Pancreas (tissue), 10 donors: ENCODE data around the gene PDE4B. TPM values are rescaled to one million over a fixed set of nuclear protein-coding genes. Genes with fewer than 3 reads are reported as not detected.
A peak's percentile ranks its signal among the peaks of the same experiment; 100 is the strongest.

Experiments
- ATAC-seq, 4 donors: fragments of 200-7000 bp; cut with Tn5 transposase; one replicate each; pipeline versions ENCODE4 v1.8.0 to v1.9.1; 2020; ENCODE audit warnings: mild to moderate bottlenecking in 4 of 4, moderate library complexity in 4 of 4
- DNase-seq, 6 donors: peaks; one replicate each; pipeline ENCODE4 v3.0.0-alpha.2; 2020
- FAIRE-seq: peaks from 2 replicates; lab custom pipeline; 2012; peaks lifted over from hg19 to GRCh38; lab: Jason Lieb, UNC
- H3K27ac ChIP-seq, 4 donors: fragments of 200-600 bp; sonication (generic); 1 replicate in 3 of 4; 2 replicates in 1 of 4; pipeline versions ENCODE4 v1.5.0 to v1.8.0; 2020
- H3K27me3 ChIP-seq, 4 donors: fragments of 200-600 bp; one replicate each; pipeline ENCODE4 v1.8.0; 2021
- H3K36me3 ChIP-seq, 3 donors: fragments of 200-600 bp; sonication (generic) in 1 of 3; one replicate each; pipeline versions ENCODE4 v1.5.0 to v1.8.0; 2020 to 2021
- H3K4me1 ChIP-seq, 3 donors: fragments of 200-600 bp; one replicate each; pipeline ENCODE4 v1.8.0; 2021
- H3K4me3 ChIP-seq, 4 donors: fragments of 200-600 bp; sonication (generic) in 2 of 4; one replicate each; pipeline versions ENCODE4 v1.5.0 to v1.8.0; 2020 to 2021
- H3K9me3 ChIP-seq, 4 donors: fragments of 200-600 bp; one replicate each; pipeline ENCODE4 v1.8.0; 2021
- WGBS, 2 donors: extraction: QIAGEN DNeasy Blood & Tissue Kit; methylation state at CpG; one replicate each; pipeline ENCODE4 v1.1.7; 2013; 5-methylcytosine and 5-hydroxymethylcytosine counted together
- intact Hi-C, 3 donors: fragments of 100-400 bp; cut with DNase I; formaldehyde crosslinking; loops; one replicate each; pipeline versions ENCODE4 v1.11.1 to v1.14.2; 2022
- polyA plus RNA-seq, 2 donors: library from polyadenylated mRNA; stranded (reverse); fragments of 200-250 nt; gene quantifications; one replicate each; pipeline ENCODE4 v1.2.3, GENCODE V29; 2013
- total RNA-seq, 6 donors: library from RNA; stranded (reverse); fragmentation: NEBNext Ultra II Directional in 4 of 6; extraction: Animal tissue kit (Norgen Biotek cat#: 25700) in 4 of 6; gene quantifications; one replicate each; pipeline versions ENCODE4 v1.2.1 to v1.2.4, GENCODE V29; 2021 to 2023
- TF ChIP-seq, protein P1 (sequence below), 4 donors: fragments of 200-600 bp; sonication (generic) in 3 of 4; IDR thresholded peaks; one replicate each; pipeline versions ENCODE4 v1.5.0 to v1.8.0; 2021; ENCODE audit warnings: antibody characterized with exemption in 4 of 4
- donor health status: healthy with polysubstance abuse.
- donor health status: DM: no; HTN: no; CAD: no; lungs with moderate emphysema.
- donor health status: DM: no; HTN: no; CAD: no.
- donor health status: control.
- donor health status: control.
- donor health status: Bipolar disorder and iron deficiency.
- donor health status: DM: yes; HTN: yes; CAD: no.
- donor health status: DM: no; HTN: no; CAD: no.
- donor health status: DM: no; HTN: no; CAD: no.
- donor health status: DM: yes; HTN: yes; CAD: no.

Gene PDE4B
- total and polyA plus RNA-seq, 8 donors, result 0.23 to 3.7 (median 0.92) TPM

- no peak overlapping the region for H3K27ac ChIP-seq
- peak in 3 of 4 donors; percentile 12 to 44 (median 43) for ATAC-seq
- no peaks in the 10 kb centered on the region for H3K4me1 ChIP-seq
- H3K27me3 ChIP-seq, result no peaks in the 10 kb centered on the region
- H3K4me3 ChIP-seq, result no peak overlapping the region
- no peak for FAIRE-seq
- TF ChIP-seq, protein P1, sequence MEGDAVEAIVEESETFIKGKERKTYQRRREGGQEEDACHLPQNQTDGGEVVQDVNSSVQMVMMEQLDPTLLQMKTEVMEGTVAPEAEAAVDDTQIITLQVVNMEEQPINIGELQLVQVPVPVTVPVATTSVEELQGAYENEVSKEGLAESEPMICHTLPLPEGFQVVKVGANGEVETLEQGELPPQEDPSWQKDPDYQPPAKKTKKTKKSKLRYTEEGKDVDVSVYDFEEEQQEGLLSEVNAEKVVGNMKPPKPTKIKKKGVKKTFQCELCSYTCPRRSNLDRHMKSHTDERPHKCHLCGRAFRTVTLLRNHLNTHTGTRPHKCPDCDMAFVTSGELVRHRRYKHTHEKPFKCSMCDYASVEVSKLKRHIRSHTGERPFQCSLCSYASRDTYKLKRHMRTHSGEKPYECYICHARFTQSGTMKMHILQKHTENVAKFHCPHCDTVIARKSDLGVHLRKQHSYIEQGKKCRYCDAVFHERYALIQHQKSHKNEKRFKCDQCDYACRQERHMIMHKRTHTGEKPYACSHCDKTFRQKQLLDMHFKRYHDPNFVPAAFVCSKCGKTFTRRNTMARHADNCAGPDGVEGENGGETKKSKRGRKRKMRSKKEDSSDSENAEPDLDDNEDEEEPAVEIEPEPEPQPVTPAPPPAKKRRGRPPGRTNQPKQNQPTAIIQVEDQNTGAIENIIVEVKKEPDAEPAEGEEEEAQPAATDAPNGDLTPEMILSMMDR (IDR thresholded peaks at IDR 0.05), result no peak
- DNase-seq, result no peak
- intact Hi-C loops, result loop anchor here in 1 of 3 donors (10.0 kb wide), 1 partner anchor 296 kb away; no protein-coding TSS in a partner anchor
- H3K9me3 ChIP-seq, result no peaks in the 10 kb centered on the region
- WGBS, 2 donors, result 75 to 87% methylated on average over 2 of the region's 2 CpGs
- no peaks in the 10 kb centered on the region for H3K36me3 ChIP-seq
These were observed 156.5 kb downstream of the PDE4B start for GRCh38 chr1:65949230-65949626.

- TF ChIP-seq, protein P1 (IDR thresholded peaks at IDR 0.05), result no peak
- H3K9me3 ChIP-seq, result no peaks in the 10 kb centered on the region
- H3K36me3 ChIP-seq, result no peaks in the 10 kb centered on the region
- 44 to 46% methylated on average over 3 of the region's 3 CpGs for WGBS, 2 donors
- no peak for DNase-seq
- H3K27ac ChIP-seq, result no peak overlapping the region
- peak in 1 of 4 donors; percentile 28 for ATAC-seq
- no peaks in the 10 kb centered on the region for H3K4me1 ChIP-seq
- no peak overlapping the region for H3K4me3 ChIP-seq
- intact Hi-C loops, result loop anchor here in 2 of 3 donors (10.0 kb wide), 2 partner anchors 295 to 505 kb away; no protein-coding TSS in a partner anchor
- H3K27me3 ChIP-seq, result no peaks in the 10 kb centered on the region
- no peak for FAIRE-seq
These were observed 157.2 kb downstream of the PDE4B start for GRCh38 chr1:65949933-65950332.

- no peaks in the 10 kb centered on the region for H3K36me3 ChIP-seq
- no peak overlapping the region for H3K4me3 ChIP-seq
- H3K4me1 ChIP-seq, result no peaks in the 10 kb centered on the region
- intact Hi-C loops, result loop anchor here in 1 of 3 donors (10.0 kb wide), 1 partner anchor 502 kb away; no protein-coding TSS in a partner anchor
- DNase-seq (no peak), FAIRE-seq (no peak), ATAC-seq (no peak)
- no peaks in the 10 kb centered on the region for H3K9me3 ChIP-seq
- 56 to 58% methylated on average over 3 of the region's 3 CpGs for WGBS, 2 donors
- H3K27ac ChIP-seq, result no peak overlapping the region
- TF ChIP-seq, protein P1 (IDR thresholded peaks at IDR 0.05), result no peak
- H3K27me3 ChIP-seq, result peaks cover 0 to 3% (median 0%) of the 10 kb centered on the region in 4 donors
These were observed 160.0 kb downstream of the PDE4B start for GRCh38 chr1:65952696-65953095.

- DNase-seq, result no peak
- no peak for FAIRE-seq
- Histone ChIP-seq H3K4me1 (no peaks in the 10 kb centered on the region), H3K27me3 (peaks cover 0 to 8% (median 3%) of the 10 kb centered on the region in 4 donors), H3K9me3 (no peaks in the 10 kb centered on the region), H3K36me3 (no peaks in the 10 kb centered on the region), H3K27ac (no peak overlapping the region), H3K4me3 (no peak overlapping the region)
- intact Hi-C loops, result loop anchor here in 1 of 3 donors (10.0 kb wide), 1 partner anchor 502 kb away; no protein-coding TSS in a partner anchor
- WGBS, 2 donors, result 78 to 83% methylated on average over 1 of the region's 1 CpG
- TF ChIP-seq, protein P1 (IDR thresholded peaks at IDR 0.05), result no peak
- no peak for ATAC-seq
These were observed 160.5 kb downstream of the PDE4B start for GRCh38 chr1:65953170-65953569.

- intact Hi-C loops, result loop anchor here in 1 of 3 donors (10.0 kb wide), 1 partner anchor 500 kb away; no protein-coding TSS in a partner anchor
- no peak for FAIRE-seq
- no peaks in the 10 kb centered on the region for H3K4me1 ChIP-seq
- 46 to 61% methylated on average over 3 of the region's 3 CpGs for WGBS, 2 donors
- H3K36me3 ChIP-seq, result no peaks in the 10 kb centered on the region
- DNase-seq, result no peak
- no peak for ATAC-seq
- TF ChIP-seq, protein P1 (IDR thresholded peaks at IDR 0.05), result no peak
- H3K4me3 ChIP-seq, result no peak overlapping the region
- H3K27ac ChIP-seq, result no peak overlapping the region
- peaks cover 0 to 10% (median 7%) of the 10 kb centered on the region in 4 donors for H3K27me3 ChIP-seq
- H3K9me3 ChIP-seq, result no peaks in the 10 kb centered on the region
These were observed 162.4 kb downstream of the PDE4B start for GRCh38 chr1:65955071-65955470.
